Medulla oblongata (tissue), 1 donor: ENCODE data around the gene FOXN1.

ENCODE experiments used
- DNase-seq: peaks from one replicate; pipeline ENCODE4 v3.0.0-alpha.2; 2015; ENCODE audit errors: extremely low spot score

The FOXN1 gene

DNA sequence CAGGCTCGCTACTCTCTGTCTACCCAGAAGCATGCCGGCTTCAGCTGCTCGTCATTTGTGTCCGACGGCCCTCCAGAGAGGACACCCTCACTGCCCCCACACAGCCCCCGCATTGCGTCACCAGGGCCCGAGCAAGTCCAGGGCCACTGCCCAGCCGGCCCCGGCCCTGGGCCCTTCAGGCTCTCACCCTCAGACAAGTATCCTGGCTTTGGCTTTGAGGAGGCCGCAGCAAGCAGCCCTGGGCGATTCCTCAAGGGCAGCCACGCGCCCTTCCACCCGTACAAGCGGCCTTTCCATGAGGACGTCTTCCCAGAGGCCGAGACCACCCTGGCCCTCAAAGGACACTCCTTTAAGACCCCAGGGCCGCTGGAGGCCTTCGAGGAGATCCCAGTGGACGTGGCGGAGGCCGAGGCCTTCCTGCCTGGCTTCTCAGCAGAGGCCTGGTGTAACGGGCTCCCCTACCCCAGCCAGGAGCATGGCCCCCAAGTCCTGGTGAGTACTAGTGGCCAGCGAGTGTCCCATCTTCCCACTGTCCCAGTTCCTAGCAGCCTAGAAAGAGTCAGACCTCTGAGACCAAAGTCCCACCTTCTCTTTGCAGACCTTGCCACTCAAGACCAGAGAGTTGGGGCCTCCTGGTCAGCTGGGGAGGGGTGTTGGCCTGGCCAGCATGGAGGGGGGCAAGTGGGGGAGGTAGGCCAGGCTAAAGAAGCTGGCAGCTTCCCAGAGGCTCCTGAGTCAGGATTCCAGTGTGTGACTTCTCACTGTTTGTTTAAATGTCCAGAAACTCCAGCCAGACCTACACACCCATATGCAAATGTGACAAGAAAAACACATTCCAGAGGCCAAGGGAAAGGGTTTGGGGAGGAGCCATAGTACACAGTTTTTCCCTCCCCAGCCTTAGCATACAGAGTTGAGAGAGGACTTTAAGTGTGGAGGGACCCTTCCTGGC lies 18.6 kb downstream of the FOXN1 start:
- no peak for DNase-seq

DNA sequence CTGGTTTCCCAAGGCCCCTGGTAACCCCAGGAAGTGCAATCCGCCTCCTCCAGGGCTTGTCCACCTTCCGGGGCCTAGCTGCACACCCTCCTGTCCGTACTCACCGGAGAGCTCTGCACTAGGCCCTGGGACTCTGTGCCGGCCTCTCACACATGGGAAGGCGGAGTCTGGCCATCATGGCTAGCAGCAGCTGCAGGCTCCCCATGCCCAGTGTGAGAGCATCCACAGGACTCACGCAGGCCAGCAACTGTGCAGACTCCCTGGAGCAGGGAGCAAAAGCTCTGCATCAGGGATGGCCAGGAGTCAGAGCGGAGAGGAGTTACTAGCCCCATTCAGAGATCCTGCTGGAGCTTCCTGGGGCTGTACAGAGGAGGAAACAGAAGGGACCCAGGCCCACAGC lies 20.2 kb downstream of the FOXN1 start:
- DNase-seq, result no peak

DNA sequence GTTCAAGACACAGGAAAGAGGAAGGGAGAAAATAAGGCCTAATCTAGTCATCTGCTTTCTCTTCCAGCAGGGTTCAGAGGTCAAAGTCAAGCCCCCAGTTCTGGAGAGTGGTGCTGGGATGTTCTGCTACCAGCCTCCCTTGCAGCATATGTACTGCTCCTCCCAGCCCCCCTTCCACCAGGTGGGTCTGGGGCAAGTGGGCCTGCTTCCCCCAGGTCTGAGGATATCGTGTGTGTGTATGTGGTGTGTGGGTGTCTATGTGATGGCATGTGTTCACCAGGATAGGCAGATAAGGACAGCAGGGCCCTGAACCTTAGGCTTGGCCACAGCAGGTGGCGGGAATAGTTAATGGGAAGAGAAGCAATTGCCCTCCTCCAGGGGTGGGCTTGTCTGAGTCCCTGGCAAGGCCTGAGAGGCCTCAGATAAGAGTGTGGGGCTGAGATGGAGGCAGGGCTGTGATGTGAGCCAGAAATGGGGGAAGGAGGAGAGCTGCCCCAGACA lies 21.1 kb downstream of the FOXN1 start:
- DNase-seq, result no peak

DNA sequence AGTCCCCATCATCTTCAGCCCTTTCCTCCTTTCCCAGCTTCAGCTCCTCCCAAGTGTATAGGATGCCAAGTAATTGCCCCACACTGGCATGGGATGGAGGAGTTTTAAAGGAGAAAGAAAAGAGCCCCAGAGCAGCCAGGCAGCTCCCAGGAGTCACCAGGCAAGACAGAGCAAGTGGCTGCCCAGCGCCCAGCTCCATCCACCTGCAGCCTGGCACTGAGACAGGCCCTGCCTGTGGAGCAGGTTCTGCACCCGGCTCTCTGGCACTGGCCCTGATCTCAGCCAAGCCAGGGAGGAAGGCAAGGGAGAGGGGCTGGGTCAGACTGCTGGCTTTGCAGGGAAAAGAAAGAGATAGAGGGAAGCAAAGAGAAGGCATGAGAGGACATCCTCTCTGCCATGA lies 21.7 kb downstream of the FOXN1 start:
- no peak for DNase-seq

DNA sequence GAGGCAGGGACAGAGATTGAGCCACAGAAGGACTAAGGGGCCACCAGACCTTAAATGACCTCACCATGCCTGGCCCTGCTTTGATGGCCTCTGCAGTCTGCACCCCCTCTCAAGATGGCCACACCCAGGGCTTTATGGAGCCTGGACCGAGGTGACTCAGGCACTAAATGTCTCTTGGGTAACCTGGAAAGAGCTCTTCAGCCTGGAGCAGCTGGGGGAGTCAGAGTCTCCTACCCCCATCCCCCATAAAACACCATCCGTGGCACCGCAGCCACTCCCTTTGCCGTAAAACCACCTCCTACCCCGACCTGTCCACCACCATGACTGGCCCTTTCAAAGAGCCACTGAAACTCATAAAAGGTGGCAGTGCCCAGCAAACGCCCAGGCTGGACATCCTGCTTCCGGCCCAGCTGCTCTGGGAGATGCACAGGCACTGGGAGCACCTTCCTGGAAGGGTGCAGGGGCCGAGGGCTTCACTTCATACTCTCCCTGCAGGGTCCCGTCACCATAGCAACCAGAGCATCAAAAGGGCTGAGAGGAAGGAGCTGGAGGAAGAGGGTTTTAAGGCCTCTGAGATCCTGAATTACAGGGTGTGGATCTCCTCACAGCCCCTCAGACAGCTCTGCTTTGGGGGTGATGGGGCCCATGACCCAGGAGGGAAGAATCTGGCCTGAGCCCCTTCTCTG lies 22.3 kb downstream of the FOXN1 start:
- DNase-seq, result no peak

DNA sequence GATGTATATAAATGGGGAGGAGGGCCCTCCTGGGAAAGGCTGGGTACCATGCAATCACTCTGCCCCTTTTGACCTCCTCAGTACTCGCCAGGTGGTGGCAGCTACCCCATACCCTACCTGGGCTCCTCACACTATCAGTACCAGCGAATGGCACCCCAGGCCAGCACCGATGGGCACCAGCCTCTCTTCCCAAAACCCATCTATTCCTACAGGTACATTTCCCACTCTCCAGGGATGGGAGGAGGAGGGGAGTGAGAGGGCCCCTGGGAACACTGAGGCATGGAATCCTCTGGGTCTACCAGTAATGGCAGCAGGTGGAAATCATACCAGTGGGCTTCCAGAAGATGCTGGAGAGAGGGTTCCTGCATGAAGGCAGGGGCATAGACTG lies 22.9 kb downstream of the FOXN1 start:
- no peak for DNase-seq

DNA sequence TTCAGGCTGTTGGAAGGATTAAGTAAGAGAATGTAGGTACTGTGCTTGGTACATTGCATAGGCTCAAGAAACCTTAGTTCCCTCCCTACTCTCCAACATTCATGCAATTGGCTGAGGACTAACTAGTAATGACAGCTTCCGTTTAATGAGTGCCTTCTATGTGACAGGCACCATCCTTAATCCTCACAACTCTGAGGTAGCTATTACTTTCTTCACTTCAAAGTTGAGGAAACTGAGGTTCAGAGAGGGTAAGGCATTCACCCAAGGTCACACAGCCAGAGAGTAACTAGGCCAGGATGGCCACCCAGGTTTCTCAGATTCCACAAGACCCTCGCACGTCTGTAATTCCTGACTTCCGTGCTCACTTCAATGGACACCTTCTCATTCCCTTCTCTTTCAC lies 24.1 kb downstream of the FOXN1 start:
- no peak for DNase-seq

DNA sequence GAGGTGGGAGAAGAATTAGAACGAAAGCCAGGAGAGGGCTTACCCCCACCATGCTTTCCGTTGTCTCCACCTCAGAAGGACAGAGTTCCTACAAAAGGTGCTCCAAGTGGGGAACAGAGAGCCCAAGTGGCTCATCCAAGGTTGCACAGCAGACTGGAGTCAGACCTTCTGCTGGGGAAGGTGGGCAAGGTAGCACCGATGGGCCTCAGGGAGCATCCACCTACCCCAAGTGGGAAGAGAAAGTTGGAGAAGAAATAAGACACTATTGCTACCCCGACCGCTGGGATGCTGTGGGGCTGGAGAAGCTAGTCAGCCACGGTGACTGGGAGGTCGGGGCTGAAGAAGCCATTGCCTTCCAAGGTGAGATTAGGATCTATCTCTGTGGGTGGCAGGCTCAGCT lies 24.8 kb downstream of the FOXN1 start:
- DNase-seq, result no peak

DNA sequence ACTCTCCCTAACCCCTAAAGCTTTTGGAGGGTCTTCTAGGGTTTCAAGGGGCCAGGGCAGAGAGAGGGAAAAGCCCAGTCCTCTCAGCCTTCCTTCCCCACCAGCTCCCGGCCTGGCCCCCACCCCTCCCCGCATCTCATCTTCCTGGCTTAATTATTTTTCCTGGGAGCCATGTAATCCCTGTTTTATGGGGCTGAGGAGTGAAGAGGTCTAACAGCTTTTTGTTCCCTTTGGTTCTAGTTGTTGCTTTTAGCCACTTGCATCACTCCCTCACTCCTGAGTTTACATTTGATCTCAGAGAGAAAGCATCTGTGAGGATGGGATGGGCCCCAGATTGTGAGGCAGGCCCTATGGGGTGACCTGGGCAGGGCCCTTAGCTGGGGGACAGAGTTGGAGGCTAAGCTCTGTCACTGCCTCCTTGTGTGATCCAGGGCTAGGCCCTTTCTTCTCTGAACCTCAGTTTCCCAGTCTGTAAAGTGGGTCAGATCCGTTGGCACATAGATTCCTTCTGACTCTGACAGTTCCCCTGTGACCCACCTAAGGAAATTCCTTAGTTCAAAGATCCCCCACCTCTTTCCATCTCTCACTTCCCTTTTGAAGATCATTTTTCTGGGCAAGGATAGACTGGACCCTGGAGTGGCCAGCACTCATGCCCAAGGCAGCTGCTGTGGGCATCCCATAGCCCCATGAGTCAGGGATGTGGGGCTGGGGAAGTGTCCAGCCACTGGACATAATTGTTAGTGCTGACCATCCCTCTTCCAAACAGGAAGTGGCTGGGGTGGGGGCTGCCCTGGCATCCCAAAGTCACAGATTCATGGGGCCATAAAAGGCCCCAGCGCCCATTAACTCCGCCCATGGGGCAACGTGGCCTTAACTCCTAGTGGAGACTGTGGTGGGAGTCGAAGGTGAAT lies 26.2 kb downstream of the FOXN1 start:
- no peak for DNase-seq

DNA sequence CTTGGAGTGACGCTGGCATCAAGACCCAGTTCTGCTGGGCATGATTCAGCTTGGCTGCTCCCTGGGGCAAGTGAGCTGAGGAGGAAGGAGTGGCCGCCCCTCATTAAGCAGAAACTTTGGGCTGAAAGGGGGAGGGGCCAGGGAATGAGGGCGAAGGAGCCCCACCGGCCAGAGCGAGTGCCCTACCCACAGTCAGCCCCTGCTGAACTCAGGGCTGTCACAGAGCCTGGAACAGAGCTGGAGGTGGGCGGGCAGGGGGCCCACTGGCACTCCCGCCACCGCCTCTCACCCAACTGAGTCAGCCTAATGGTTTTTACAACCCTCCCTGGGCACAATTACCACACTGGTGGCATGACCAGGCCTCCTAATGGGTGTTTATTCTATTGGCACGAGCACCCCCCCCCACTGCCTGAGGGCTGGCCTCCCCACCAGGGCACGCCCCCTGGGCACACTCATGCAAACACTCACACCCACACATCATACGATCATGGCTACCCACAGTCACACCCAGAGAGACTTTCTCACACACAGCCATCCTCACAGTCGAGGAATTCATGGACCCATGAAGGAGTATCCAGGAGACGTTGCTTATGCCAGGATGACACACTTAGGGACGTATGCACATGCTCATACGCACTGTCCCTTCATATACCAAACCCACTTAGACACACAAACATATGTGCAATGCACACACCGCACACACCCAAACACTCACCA lies 27.1 kb downstream of the FOXN1 start:
- no peak for DNase-seq

DNA sequence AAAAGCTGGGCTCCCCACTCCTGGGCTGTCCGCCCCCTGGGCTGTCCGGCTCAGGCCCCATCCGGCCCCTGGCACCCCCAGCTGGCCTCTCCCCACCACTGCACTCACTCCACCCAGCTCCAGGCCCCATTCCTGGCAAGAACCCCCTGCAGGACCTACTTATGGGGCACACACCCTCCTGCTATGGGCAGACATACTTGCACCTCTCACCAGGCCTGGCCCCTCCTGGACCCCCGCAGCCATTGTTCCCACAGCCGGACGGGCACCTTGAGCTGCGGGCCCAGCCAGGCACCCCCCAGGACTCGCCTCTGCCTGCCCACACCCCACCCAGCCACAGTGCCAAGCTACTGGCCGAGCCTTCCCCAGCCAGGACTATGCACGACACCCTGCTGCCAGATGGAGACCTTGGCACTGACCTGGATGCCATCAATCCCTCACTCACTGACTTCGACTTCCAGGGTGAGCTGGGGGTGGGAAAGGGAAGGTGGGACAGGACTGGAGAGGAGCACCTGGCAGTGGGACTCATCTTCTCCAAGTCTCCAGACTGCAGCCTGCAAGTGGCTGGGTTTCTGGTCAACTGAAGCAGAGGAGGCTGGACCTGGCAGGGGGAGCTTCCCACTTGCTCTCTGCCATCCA lies 28.7 kb downstream of the FOXN1 start:
- DNase-seq, result no peak

DNA sequence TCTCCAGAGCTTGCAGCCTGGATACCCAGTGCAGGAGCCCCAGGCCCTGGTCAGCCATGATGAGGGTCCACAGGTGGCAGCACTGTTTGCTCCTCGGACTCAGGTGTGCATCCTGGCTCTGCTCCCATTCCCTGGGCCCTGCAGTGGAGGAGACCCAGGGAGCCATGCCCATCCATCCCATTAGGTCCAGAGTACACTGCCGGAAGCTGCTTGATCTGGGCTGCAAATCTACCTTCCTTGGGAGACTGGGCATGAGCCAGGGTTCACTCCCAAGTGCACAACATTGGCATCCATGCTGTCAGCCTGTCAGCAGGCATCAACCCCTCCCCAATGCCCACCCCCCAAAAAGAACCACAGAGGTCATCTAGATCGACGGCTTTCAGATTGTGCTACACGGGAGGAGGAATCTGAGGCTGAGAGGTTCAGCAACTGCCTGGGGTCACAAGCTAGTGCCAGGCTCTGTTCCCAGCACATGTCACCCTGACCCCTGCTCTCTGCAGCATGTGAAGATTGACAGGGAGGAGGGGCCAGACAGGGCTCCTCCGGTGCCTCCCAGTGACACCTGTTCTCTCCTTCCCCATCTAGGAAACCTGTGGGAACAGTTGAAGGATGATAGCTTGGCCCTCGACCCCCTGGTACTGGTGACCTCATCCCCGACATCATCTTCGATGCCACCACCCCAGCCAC lies 30.5 kb downstream of the FOXN1 start:
- no peak for DNase-seq

DNA sequence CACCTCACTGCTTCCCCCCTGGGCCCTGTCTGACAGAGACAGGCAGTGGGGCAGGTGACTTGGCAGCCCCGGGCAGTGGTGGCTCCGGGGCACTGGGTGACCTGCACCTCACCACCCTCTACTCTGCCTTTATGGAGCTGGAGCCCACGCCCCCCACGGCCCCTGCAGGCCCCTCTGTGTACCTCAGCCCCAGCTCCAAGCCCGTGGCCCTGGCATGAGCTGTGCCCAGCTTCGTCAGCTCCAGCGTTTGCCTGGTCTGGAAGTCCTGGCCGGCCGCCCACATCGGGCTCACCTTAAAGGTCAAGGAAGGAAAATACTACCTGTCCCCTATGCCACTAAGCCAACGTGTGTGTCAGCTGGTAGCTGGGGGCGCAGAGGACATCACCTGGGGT lies 31.1 kb downstream of the FOXN1 start:
- DNase-seq, result no peak

DNA sequence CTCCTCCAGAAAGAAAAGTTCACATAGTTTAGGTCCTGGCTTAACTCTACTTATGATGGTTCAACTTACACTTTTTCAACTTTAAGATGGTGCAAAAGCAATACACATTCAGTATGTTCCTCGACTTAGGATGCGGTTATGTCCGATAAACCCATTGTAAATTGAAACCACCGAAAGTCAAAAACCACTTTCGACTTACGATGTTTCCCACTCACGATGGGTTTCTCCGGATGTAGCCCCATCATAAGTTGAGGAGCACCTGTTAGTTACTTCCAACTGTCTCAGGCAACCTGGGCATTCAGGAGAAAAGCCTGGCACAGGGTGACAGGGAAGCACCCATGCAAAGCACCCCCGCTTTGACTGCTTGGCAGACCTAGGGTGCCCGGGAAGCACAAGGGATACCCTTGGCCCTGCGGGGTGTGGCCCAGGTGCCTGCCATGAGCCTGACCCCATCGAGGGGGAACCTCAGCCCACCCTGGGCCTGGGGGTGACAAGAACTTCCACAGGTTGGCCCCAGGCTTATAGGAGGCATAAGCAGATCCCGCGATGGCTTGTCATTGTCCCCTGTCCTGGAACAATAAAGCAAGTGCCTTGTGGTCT lies 32.2 kb downstream of the FOXN1 start:
- DNase-seq, result no peak

DNA sequence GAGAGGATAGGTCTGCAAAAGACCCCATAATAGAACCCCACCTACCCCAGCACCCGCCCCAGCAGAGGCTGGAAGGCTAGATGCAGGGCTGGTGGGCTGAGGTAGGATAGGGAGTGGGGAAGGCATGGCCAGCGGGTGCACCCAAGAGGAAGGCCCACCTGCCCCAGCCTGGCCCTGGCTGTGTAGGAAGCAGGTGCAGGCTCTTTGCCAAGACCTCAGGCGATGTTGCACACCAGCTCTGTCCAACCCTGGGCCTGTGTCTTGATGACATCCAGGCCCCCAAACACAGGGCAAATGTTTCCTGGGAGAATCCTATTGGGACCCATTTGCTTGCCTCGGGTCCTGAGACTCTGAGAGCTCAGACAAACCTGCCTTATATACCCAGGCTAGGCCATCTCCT lies 34.1 kb downstream of the FOXN1 start:
- DNase-seq, result no peak

DNA sequence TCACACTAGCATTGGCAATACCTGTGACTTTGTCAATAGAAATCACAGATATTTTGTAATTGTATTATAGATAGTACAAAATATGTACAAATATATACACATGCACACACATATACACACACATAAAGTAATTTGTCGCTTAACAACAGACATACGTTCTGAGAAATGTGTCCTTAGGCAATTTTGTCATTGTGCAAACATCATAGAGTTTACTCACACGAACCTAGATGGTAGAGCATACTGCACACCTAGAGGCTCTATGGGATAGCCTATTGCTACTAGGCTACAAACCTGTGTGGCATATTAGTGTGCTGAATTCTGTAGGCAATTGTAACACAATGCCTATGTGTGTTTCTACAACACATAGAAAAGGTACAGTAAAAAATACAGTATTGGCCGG lies 35.3 kb downstream of the FOXN1 start:
- DNase-seq, result no peak

DNA sequence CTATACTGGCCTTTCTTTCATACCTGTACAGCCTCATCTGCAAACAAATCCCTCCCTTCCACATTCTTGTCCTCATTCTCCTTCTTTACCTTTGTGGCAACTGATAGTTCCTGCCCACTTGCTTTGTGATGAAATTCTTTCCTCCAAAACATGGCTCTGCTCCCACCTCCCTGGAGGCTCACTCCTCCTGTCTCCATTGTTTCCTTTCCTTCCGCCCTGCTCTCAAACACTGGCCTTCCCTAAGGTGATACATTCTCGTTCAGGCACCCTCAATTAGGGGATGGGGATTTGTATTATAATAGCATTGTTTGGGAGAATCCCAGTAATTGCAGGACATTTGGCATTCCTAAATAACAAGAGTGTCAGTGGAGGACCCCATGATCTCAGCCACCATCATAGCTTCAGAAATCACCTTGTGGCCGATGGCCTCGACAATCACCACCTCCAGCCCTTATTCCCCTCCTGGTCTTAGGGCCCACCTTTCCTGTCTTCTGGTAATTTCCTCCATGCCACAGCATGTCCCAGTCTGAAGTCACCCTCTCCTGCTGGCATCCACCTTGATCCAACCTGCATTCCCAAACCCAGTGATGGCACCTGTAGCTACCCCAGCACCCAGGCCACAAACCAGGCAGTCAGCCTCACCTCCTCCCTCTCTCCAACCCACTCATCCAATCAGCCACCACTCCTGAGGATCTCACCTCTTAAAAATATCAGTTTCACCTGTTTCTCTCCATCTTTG lies 38.4 kb downstream of the FOXN1 start:
- DNase-seq, result no peak

DNA sequence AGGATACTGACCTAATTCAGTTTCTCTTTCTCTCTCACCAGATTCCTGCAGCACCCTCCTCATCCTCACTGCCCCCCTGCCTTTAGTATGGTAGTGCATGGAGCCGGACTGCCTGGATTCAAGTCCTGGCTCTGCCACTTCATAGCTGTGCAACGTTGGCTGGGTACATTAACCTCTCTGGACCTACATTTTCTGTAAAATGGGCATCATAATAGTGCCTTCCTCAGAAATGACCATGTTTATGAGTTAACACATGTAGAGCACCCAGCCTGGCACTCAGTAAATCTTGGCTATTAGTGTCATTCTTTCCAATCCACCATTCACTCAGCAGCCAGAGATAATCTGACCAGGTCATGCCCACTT lies 39.0 kb downstream of the FOXN1 start:
- no peak for DNase-seq

DNA sequence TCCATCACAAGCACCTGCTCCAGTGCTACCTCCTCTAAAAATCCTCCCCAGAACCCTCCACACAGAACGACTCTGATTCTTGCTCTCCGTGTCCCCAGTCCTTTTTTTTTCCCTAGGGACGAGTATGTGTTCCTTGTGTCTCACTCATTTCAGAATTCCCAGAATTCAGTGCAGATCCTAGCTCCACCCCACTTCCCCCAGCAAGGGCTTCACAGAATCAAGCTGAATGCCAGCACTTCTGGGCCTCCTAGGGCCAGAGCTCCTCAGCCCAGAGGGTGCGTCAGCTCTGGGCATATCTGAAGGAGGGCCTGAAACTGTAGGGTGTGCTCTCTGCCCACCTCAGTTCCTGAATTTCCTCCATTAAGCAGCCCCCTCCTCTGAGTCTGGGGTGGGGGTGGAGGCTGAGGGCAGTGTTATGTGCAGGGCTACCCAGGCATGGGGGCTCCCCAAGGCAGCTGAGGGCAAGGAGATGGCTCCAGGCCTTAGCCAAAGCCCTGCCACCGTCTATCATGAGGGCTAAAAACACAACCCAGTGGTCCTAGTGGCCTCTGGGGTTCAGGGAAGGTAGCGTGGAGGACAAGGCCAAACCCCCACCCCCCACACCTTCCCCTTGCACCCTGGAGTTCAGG lies 39.8 kb downstream of the FOXN1 start:
- DNase-seq, result no peak
